Loucy (cell line): ENCODE data around the gene RAD9B.

Experiments
- H2AFZ ChIP-seq: fragments of 200-600 bp; sonication (generic); 2 replicates; pipeline ENCODE4 v1.6.0; 2016; ENCODE audit warnings: antibody characterized with exemption, mild to moderate bottlenecking, low read length, moderate library complexity
- H3F3A ChIP-seq: fragments of 200-600 bp; 2 replicates; pipeline ENCODE4 v1.6.0; 2016; ENCODE audit warnings: antibody characterized with exemption, low read depth, mild to moderate bottlenecking
- H3K27me3 ChIP-seq: fragments of 200-600 bp; sonication (generic); 2 replicates; pipeline ENCODE4 v1.6.1; 2014; ENCODE audit warnings: low read length, mild to moderate bottlenecking; ENCODE audit not compliant: insufficient read depth, poor library complexity, severe bottlenecking
- H3K36me3 ChIP-seq: fragments of 200-600 bp; sonication (generic); 2 replicates; pipeline ENCODE4 v1.6.1; 2016; ENCODE audit warnings: low read length; ENCODE audit not compliant: insufficient read depth
- H3K4me1 ChIP-seq: fragments of 200-600 bp; sonication (generic); 2 replicates; pipeline ENCODE4 v1.5.1; 2014; ENCODE audit warnings: low read length, mild to moderate bottlenecking; ENCODE audit not compliant: insufficient read depth, poor library complexity, severe bottlenecking
- H3K4me2 ChIP-seq: fragments of 200-600 bp; sonication (generic); 2 replicates; pipeline ENCODE4 v1.6.0; 2014; ENCODE audit warnings: antibody characterized with exemption, low read length, low read depth, mild to moderate bottlenecking; ENCODE audit not compliant: poor library complexity, severe bottlenecking
- H3K4me3 ChIP-seq: fragments of 200-600 bp; sonication (generic); 2 replicates; pipeline ENCODE4 v1.5.1; 2014; ENCODE audit warnings: low read length, mild to moderate bottlenecking, mixed read lengths; ENCODE audit not compliant: poor library complexity, severe bottlenecking
- H3K79me2 ChIP-seq: fragments of 200-600 bp; sonication (generic); 2 replicates; pipeline ENCODE4 v1.6.1; 2014; ENCODE audit warnings: low read length; ENCODE audit not compliant: insufficient read depth
- H3K9ac ChIP-seq: fragments of 200-600 bp; sonication (generic); 2 replicates; pipeline ENCODE4 v1.6.0; 2014; ENCODE audit warnings: mild to moderate bottlenecking, low read depth, low read length, moderate library complexity; ENCODE audit not compliant: poor library complexity, severe bottlenecking
- H3K9me2 ChIP-seq: fragments of 200-600 bp; sonication (generic); replicated peaks from 2 replicates; pipeline ENCODE4 v1.6.1; 2016; ENCODE audit warnings: low read depth, low read length, mixed read lengths
- H3K9me3 ChIP-seq: fragments of 200-600 bp; sonication (generic); 2 replicates; pipeline ENCODE4 v1.6.1; 2014; ENCODE audit warnings: mild to moderate bottlenecking, antibody characterized with exemption, low read length, low read depth; ENCODE audit not compliant: insufficient read depth
- H4K20me1 ChIP-seq: fragments of 200-600 bp; sonication (generic); 2 replicates; pipeline ENCODE4 v1.6.0; 2014; ENCODE audit warnings: antibody characterized with exemption, low read length, mild to moderate bottlenecking; ENCODE audit not compliant: insufficient read depth, poor library complexity, severe bottlenecking
- CTCF ChIP-seq: fragments of 200-600 bp; sonication (generic); conservative IDR thresholded peaks from 2 replicates; pipeline ENCODE4 v1.5.1; 2014; ENCODE audit warnings: mild to moderate bottlenecking, antibody characterized with exemption, low read length
- EZH2phosphoT487 ChIP-seq: fragments of 200-600 bp; IDR thresholded peaks from 2 replicates; pipeline ENCODE4 v1.6.1; 2018; ENCODE audit warnings: antibody characterized with exemption, mild to moderate bottlenecking, moderate library complexity, borderline replicate concordance

RAD9B gene

GRCh38 chr12:110530511-110530910 lies 28.4 kb downstream of the RAD9B start:
- TF ChIP-seq EZH2phosphoT487 (no peak), CTCF (no peak)
- no peak overlapping the region for H2AFZ ChIP-seq
- no peaks in the 10 kb centered on the region for H3K9me3 ChIP-seq
- no peaks in the 10 kb centered on the region for H4K20me1 ChIP-seq
- no peaks in the 10 kb centered on the region for H3F3A ChIP-seq
- H3K9ac ChIP-seq: no peak overlapping the region
- no peaks in the 10 kb centered on the region for H3K79me2 ChIP-seq
- no peaks in the 10 kb centered on the region for H3K9me2 ChIP-seq
- H3K27me3 ChIP-seq: no peaks in the 10 kb centered on the region
- H3K4me1 ChIP-seq: peaks cover 9% of the 10 kb centered on the region
- H3K4me2 ChIP-seq: no peak overlapping the region
- peaks cover 32% of the 10 kb centered on the region; the same call in 1 of the 2 replicates for H3K36me3 ChIP-seq
- no peak overlapping the region for H3K4me3 ChIP-seq

GRCh38 chr12:110531741-110532333 lies 29.7 kb downstream of the RAD9B start:
- Histone ChIP-seq H3K4me2 (peak overlapping the region; percentile 1), H3K9me3 (no peaks in the 10 kb centered on the region), H3K9ac (no peak overlapping the region), H3F3A (no peaks in the 10 kb centered on the region), H3K79me2 (no peaks in the 10 kb centered on the region), H3K27me3 (no peaks in the 10 kb centered on the region), H3K36me3 (peaks cover 45% of the 10 kb centered on the region), H3K4me3 (no peak overlapping the region), H2AFZ (no peak overlapping the region), H3K4me1 (peaks cover 9% of the 10 kb centered on the region), H4K20me1 (no peaks in the 10 kb centered on the region), H3K9me2 (no peaks in the 10 kb centered on the region)
- no peak for TF ChIP-seq EZH2phosphoT487

- Histone ChIP-seq H3F3A (no peaks in the 10 kb centered on the region), H2AFZ (no peak overlapping the region), H3K4me2 (peak overlapping the region; percentile 1), H4K20me1 (no peaks in the 10 kb centered on the region), H3K36me3 (peaks cover 53% of the 10 kb centered on the region), H3K27me3 (no peaks in the 10 kb centered on the region), H3K9me3 (no peaks in the 10 kb centered on the region), H3K79me2 (no peaks in the 10 kb centered on the region), H3K9ac (no peak overlapping the region), H3K4me3 (no peak overlapping the region), H3K4me1 (peaks cover 9% of the 10 kb centered on the region), H3K9me2 (no peaks in the 10 kb centered on the region)
- no peak for TF ChIP-seq EZH2phosphoT487
Observed at GRCh38 chr12:110532644-110533043, 30.5 kb downstream of the RAD9B start.

GRCh38 chr12:110533607-110534006 lies 31.5 kb downstream of the RAD9B start:
- Histone ChIP-seq H3K36me3 (peaks cover 63% of the 10 kb centered on the region), H3F3A (no peaks in the 10 kb centered on the region), H3K4me1 (peaks cover 9% of the 10 kb centered on the region), H3K9me3 (no peaks in the 10 kb centered on the region), H3K79me2 (no peaks in the 10 kb centered on the region), H3K4me3 (no peak overlapping the region), H3K4me2 (no peak overlapping the region), H4K20me1 (no peaks in the 10 kb centered on the region), H3K9ac (no peak overlapping the region), H2AFZ (no peak overlapping the region), H3K27me3 (no peaks in the 10 kb centered on the region), H3K9me2 (no peaks in the 10 kb centered on the region)
- TF ChIP-seq CTCF (no peak), EZH2phosphoT487 (no peak)
